ENCODE data around the gene RNF220.

Gene RNF220

GRCh38 chr1:44407430-44408211 is 2.6 kb downstream of the RNF220 start:
- DNase-seq (ENCODE audit: low read depth): no peak

- DNase-seq (ENCODE audit: low read depth): no peak
Observed at GRCh38 chr1:44408212-44408582, 3.1 kb downstream of the RNF220 start.

DNA sequence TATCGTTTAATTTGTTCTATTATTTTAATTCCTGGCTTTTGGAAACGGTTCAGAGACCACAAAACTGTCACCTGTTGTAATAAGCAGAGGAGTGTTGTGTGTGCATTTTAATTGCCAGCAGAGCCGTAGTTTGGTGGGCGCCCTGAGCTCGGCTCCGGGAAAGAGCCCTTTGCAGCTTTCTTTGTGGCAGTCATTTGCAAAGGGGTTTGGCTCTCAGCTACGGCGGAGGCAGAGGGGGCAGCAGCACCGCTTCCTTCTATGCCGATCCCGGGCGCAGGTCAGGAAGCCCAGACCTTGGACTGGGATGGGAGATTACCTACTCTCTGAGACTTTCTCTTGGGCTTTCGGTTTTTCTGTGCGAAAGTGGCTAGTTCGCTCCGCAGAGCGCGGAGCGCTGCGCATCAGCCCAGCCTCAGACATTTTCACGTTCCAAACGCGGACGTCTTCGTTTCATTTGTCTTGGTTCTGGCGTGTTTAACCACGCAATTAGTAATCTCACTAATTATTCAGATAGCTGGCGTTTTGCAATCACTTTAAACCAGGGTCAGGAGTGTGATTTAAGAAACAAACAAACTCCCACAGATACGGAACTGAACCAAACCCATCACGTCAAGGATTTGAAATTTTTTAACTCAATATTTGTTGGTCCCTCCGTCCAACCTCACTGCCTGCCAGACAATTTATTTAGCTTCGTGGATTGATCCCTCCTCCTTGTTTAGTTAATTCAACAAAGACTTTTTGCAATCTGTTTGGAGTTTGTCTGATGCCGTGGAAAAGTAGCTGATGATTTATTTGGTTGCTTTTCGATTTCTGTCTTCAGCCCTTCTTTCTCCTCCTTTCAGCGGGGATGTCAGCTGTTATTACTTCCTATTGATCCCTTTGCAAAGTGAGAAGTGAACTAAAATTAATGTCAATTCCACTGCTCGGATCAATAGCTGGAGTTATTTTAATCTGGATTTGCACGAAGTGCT is 3.9 kb downstream of the RNF220 start:
- no peak for DNase-seq (ENCODE audit: low read depth)

- no peak for DNase-seq (ENCODE audit: low read depth)
Observed at GRCh38 chr1:44409757-44410156, 4.7 kb downstream of the RNF220 start.

- DNase-seq (ENCODE audit: low read depth): no peak
Observed at GRCh38 chr1:44411861-44412260, 6.8 kb downstream of the RNF220 start.

- no peak for DNase-seq (ENCODE audit: low read depth)
Observed at GRCh38 chr1:44412601-44413000, 7.5 kb downstream of the RNF220 start.

DNA sequence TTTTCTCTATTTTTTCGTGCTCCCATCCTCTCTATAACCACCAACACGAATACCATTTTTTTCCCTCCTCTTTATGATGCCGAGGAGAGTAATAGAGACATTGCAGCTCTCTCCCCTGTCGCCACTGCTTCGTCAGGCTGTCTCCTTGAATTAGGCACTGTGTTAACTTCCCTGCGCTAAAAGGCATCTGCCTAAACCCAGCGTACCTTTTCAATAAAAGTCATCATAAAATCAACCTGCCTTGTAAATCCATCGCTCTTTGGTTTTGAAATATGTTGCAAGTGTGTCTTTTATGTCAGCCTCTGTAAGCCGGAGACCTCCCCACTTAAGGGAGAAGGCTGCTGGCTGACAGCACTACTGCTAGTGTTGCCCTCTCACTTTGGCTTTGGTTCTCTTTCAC is 8.7 kb downstream of the RNF220 start:
- DNase-seq (ENCODE audit: low read depth): no peak

- DNase-seq (ENCODE audit: low read depth): no peak
Observed at GRCh38 chr1:44415013-44415412, 10.0 kb downstream of the RNF220 start.

GRCh38 chr1:44416408-44416807 is 11.4 kb downstream of the RNF220 start:
- no peak for DNase-seq (ENCODE audit: low read depth)

GRCh38 chr1:44417351-44418021 is 12.4 kb downstream of the RNF220 start:
- DNase-seq (ENCODE audit: low read depth): no peak

GRCh38 chr1:44418022-44418673 is 13.1 kb downstream of the RNF220 start:
- DNase-seq (ENCODE audit: low read depth): no peak

GRCh38 chr1:44419901-44420300 is 14.8 kb downstream of the RNF220 start:
- DNase-seq (ENCODE audit: low read depth): no peak

DNA sequence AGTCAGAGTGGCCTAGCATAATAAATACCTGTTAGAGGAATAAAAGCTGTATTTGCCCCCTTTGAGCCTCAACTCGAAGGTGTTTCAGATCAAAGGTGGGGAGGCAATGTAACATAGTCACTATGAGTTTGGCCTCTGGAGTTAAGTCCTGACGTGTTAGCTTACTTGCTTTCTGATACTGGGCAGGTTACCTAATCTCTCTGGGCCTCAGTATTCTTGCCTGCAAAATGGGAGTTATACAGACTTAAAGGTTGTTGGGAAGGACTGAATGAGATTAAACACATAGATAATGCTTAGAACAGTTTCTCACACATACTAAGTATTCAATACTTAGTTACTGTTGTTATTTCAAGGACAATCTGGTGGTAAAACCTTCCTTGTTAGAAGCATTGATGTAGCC is 15.5 kb downstream of the RNF220 start:
- DNase-seq (ENCODE audit: low read depth): no peak

- no peak for DNase-seq (ENCODE audit: low read depth)
Observed at GRCh38 chr1:44421446-44421884, 16.4 kb downstream of the RNF220 start.

DNA sequence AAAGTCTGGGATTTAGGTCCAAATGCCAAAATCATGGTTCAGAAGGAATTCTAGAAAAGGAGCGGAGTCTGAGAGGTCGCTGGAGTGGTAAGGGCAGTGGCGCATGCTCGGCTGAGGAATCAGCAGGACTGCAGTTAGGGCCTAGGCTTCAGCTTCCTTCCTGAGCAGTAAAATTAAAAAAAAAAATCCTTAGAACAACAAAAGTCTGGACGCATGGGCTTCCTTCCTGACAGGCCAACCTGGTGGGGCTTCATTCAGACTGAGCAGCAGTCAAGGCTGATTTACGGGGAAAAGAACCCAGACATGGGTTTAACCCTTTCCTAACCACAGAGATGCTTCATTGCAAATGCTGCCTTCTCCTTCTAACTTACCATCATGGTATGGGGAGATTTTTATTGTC is 17.1 kb downstream of the RNF220 start:
- DNase-seq (ENCODE audit: low read depth): no peak

DNA sequence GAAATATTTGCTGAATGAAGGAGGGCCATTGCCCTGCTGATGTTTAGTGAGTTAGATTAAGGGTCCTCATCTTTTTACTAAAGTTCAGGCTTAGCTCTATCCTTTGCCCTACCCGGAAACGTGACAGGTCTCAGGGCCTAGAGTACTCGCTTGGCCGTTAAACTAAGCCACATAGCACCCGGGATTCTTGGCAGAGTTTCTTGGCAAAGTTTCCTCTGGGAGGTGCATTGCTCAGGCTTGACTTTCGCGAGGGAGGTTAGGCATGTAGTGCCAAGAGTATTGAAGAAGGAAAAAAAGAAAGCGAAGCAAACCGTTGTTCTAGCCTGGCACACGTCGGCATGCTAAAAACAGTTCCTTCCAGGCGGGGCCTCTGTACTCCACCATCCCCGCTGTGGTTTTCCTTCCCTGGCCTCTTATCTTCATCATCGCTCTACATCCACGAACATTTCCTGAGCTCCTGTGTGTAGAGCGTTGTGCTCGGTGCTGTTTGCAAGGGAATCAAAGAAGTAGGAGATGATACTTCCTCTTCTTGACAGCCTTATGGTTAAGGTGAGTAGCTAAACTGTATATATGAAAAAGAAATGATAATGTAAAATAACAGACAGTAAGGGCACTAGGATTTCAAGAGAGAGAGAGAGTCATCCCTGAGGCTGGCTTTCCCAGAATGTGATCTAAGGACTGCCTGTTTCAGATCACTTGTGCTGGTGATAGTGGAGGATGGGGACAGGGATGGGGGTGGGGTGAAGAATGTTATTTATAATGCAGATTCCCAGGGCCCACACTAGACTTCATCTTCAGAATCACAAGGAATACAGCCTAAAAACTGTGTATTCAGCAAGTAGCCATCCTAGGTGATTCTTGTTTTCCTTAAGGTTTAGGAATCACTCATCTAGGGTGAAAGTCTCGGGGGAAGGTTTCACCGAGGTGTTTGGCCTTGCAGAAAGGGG is 18.8 kb downstream of the RNF220 start:
- DNase-seq (ENCODE audit: low read depth): no peak

DNA sequence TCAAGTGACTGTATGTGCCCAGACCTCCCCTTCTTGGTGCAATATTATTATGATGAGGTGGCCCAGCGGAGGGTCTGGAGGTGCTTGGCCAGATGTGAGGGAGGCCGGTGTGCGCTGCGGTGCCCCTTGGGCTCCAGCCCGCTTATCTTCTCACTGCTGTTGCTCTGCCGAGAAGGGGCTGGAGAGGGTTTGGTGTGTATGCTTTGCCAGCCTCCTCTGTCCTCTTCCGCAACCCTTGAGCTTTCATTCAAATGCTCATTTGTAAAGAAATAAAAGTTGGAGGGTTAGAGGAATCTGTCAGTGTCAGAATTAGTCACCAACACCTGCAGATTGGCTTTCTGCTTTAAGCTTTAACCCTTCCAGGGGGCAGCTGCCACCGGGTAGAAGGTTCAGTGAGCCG is 19.7 kb downstream of the RNF220 start:
- DNase-seq (ENCODE audit: low read depth): no peak

DNA sequence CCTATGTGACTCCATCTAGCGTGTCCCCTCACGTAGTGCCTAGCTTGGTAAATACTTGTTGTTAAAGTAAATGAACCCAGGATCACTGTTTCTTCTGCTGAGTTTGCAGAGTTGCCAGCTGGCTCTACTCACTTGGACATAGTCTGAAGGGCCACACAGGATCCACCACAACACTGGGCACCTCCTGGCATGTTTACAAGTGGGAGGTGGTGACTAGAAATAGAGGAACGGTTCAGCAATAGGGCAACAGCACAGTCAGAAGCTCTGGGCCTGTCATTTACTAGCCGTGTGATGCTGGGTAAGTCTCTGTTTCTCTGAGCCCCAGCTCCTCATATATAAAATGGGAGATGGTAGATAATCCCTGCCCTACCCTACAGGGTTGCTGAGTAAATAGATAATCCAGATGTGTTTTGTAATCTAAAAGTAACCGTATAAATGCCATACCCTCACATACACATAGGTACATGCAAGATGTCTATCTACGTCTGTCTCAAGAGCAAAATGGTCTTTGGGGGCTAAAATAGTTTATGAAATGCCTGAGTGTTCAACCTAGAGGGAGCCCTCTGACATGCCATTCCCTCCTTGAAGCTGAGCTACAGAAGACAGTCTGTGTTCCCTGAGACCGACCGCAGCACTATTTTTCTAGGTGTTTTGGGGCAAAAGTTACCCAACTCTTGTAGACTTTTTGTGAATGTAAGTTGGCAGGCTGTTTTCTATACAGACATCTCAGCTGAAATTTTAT is 20.5 kb downstream of the RNF220 start:
- DNase-seq (ENCODE audit: low read depth): no peak

- no peak for DNase-seq (ENCODE audit: low read depth)
Observed at GRCh38 chr1:44431861-44432260, 26.8 kb downstream of the RNF220 start.

DNA sequence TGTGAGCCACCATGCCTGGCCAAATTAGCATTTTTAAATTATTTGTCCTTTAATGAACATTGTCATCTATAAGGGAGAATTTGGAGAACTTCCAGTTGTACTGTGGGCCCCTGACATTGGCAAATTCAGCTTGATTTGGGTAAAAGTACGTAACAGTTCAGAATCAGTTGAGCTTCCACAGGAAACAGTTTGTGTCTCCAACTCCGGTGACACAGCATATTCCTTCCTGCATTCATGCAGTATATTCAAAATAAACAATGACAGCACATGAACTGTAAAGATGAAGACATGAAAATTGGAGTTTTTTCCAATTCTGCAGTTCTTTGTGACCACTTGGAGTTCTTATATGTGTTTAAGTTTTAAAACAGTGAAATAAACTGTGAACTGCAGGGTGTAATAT is 28.2 kb downstream of the RNF220 start:
- DNase-seq (ENCODE audit: low read depth): no peak

Data from activated T-cell treated with anti-CD3 and anti-CD28 coated beads for 24 hours (primary cell).